ENCODE data around the gene ZNF566.

DNA sequence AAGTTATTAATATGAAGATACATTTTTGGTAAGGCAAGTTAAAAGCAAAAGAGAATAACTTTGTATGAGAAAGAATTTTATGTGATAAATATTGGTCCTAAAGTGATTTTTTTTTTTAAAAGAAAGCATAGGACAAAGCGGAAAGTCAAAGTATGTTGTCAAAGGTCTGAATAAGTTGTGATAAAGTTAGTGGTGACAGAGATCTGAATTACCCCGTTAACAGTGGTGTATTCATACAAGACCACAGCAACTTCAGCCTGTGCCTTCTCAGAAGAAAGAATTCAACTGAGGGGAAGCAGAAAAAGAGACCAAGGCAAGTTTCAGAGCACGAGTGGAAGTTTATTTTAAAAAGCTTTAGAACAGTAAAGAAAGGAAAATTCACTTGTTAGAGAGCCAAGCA, 19.0 kb upstream of the ZNF566 start:
- no peak for TF ChIP-seq GATA2 (IDR thresholded peaks at IDR 0.05; ENCODE audit: low read depth, low read length)
- TF ChIP-seq GATA3 (IDR thresholded peaks at IDR 0.05; ENCODE audit: low read depth, low read length) = no peak
